ENCODE data around the gene KCNK1.

KCNK1 gene

GRCh38 chr1:233624289-233624688 lies 10.4 kb downstream of the KCNK1 start:
- TF ChIP-seq CTCF (IDR thresholded peaks at IDR 0.05): no peak
- no peaks in the 10 kb centered on the region for H3K27me3 ChIP-seq
- no peaks in the 10 kb centered on the region for H3K4me1 ChIP-seq (ENCODE audit: control insufficient read depth in 1 of 2, insufficient read depth in 1 of 2, low read depth in 1 of 2, low read length in 1 of 2)

GRCh38 chr1:233625087-233625486 lies 11.2 kb downstream of the KCNK1 start:
- TF ChIP-seq CTCF (IDR thresholded peaks at IDR 0.05): no peak
- H3K9me3 ChIP-seq: no peaks in the 10 kb centered on the region
- no peak overlapping the region for H3K27ac ChIP-seq
- no peaks in the 10 kb centered on the region for H3K4me1 ChIP-seq (ENCODE audit: control insufficient read depth in 1 of 2, insufficient read depth in 1 of 2, low read depth in 1 of 2, low read length in 1 of 2)
- H3K4me3 ChIP-seq (ENCODE audit: low read depth in 1 of 2, low read length in 1 of 2): no peak overlapping the region
- no peaks in the 10 kb centered on the region for H3K27me3 ChIP-seq
- H3K36me3 ChIP-seq: no peaks in the 10 kb centered on the region

More at GRCh38 chr1:233624289-233624688, 10.4 kb downstream of the KCNK1 start:
- Histone ChIP-seq H3K4me3 (ENCODE audit: low read depth in 1 of 2, low read length in 1 of 2) (no peak overlapping the region), H3K36me3 (no peaks in the 10 kb centered on the region), H3K27ac (no peak overlapping the region), H3K9me3 (no peaks in the 10 kb centered on the region)

GRCh38 chr1:233625510-233625981 lies 11.6 kb downstream of the KCNK1 start:
- H3K27me3 ChIP-seq: no peaks in the 10 kb centered on the region
- no peaks in the 10 kb centered on the region for H3K36me3 ChIP-seq
- no peaks in the 10 kb centered on the region for H3K9me3 ChIP-seq
- H3K4me1 ChIP-seq (ENCODE audit: control insufficient read depth in 1 of 2, insufficient read depth in 1 of 2, low read depth in 1 of 2, low read length in 1 of 2): no peaks in the 10 kb centered on the region
- H3K27ac ChIP-seq: no peak overlapping the region
- no peak for TF ChIP-seq CTCF (IDR thresholded peaks at IDR 0.05)
- no peak overlapping the region for H3K4me3 ChIP-seq (ENCODE audit: low read depth in 1 of 2, low read length in 1 of 2)

DNA sequence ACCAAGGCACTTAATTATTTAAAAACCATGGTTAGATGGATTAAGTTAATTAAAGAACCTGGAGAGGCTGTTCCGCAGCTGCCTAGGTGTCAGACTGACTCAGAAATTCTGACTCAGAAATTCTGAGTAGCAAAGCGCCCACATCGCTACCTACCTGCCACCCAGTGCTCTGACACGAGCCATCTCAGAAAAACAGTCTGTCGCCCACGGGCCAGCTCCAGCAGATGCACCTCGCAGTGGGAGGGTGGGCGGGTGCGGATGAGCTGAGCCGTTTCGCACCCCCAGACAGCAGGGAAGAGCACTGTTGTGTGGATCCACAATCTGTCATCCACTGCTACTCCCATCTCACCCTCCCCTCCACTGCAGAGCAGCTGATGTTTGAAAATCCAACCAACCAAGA lies 13.5 kb downstream of the KCNK1 start:
- Histone ChIP-seq H3K9me3 (no peaks in the 10 kb centered on the region), H3K4me1 (ENCODE audit: control insufficient read depth in 1 of 2, insufficient read depth in 1 of 2, low read depth in 1 of 2, low read length in 1 of 2) (no peaks in the 10 kb centered on the region), H3K4me3 (ENCODE audit: low read depth in 1 of 2, low read length in 1 of 2) (no peak overlapping the region), H3K27me3 (no peaks in the 10 kb centered on the region), H3K27ac (no peak overlapping the region), H3K36me3 (no peaks in the 10 kb centered on the region)
- TF ChIP-seq CTCF (IDR thresholded peaks at IDR 0.05): no peak

GRCh38 chr1:233627823-233628222 lies 13.9 kb downstream of the KCNK1 start:
- Histone ChIP-seq H3K36me3 (no peaks in the 10 kb centered on the region), H3K27ac (no peak overlapping the region), H3K27me3 (no peaks in the 10 kb centered on the region), H3K9me3 (no peaks in the 10 kb centered on the region), H3K4me1 (ENCODE audit: control insufficient read depth in 1 of 2, insufficient read depth in 1 of 2, low read depth in 1 of 2, low read length in 1 of 2) (no peaks in the 10 kb centered on the region), H3K4me3 (ENCODE audit: low read depth in 1 of 2, low read length in 1 of 2) (no peak overlapping the region)
- TF ChIP-seq CTCF (IDR thresholded peaks at IDR 0.05): no peak

Measured in neutrophil (primary cell).